ENCODE data around the gene OOSP4A.

GRCh38 chr11:59967677-59968394 is 4.0 kb downstream of the OOSP4A start:
- TF ChIP-seq CTCF (IDR thresholded peaks at IDR 0.05) = no peak
- no peak for TF ChIP-seq MAX (IDR thresholded peaks at IDR 0.05; ENCODE audit: low read depth)
- no peak for TF ChIP-seq REST (IDR thresholded peaks at IDR 0.05; ENCODE audit: low read depth, low read length)
- TF ChIP-seq SIN3A (IDR thresholded peaks at IDR 0.05; ENCODE audit: borderline replicate concordance, low read depth, low read length) = no peak

All from SK-N-SH (cell line).